Testis (tissue), 3 donors: ENCODE results near the gene PLCL1. TPM values are rescaled to one million over a fixed set of nuclear protein-coding genes. Genes with fewer than 3 reads are reported as not detected.

Source experiments
- DNase-seq: peaks from one replicate; pipeline ENCODE4 v3.0.0-alpha.2; 2019
- H3K27ac ChIP-seq, 2 donors: fragments of 200-600 bp; sonication (generic); one replicate each; pipeline ENCODE4 v1.5.1; 2019
- H3K27me3 ChIP-seq: fragments of 200-600 bp; sonication (generic); one replicate; pipeline ENCODE4 v1.5.1; 2019
- H3K36me3 ChIP-seq: fragments of 200-600 bp; sonication (generic); one replicate; pipeline ENCODE4 v1.5.1; 2017; ENCODE audit warnings: low read depth; ENCODE audit errors: missing control alignments
- H3K4me1 ChIP-seq: fragments of 200-600 bp; sonication (generic); one replicate; pipeline ENCODE4 v1.5.1; 2019
- H3K4me3 ChIP-seq, 2 donors: fragments of 200-600 bp; sonication (generic); one replicate each; pipeline ENCODE4 v1.5.1; 2017 to 2019
- H3K9me3 ChIP-seq: fragments of 200-600 bp; sonication (generic); one replicate; pipeline ENCODE4 v1.5.1; 2017
- CTCF ChIP-seq, 3 experiments: fragments of 450-650 bp in 2 of 3; fragments of 200-600 bp in 1 of 3; sonication (generic) in 1 of 3; IDR thresholded peaks; one replicate each; pipeline ENCODE4 v1.5.1; 2016 to 2019; ENCODE audit warnings: antibody characterized with exemption in 3 of 3, mild to moderate bottlenecking in 2 of 3, moderate library complexity in 1 of 3
- POLR2A ChIP-seq: fragments of 450-650 bp; IDR thresholded peaks from one replicate; pipeline ENCODE4 v1.6.1; 2017; ENCODE audit warnings: antibody characterized with exemption, mild to moderate bottlenecking, moderate library complexity
- WGBS, 2 donors: methylation state at CpG; one replicate each; pipeline ENCODE4 v1.1.5; 2018; 5-methylcytosine and 5-hydroxymethylcytosine counted together
- intact Hi-C: fragments of 100-400 bp; cut with DNase I; formaldehyde crosslinking; loops from one replicate; pipeline ENCODE4 v1.15.1; 2023; ENCODE audit warnings: low total_unique reads
- polyA plus RNA-seq: library from polyadenylated mRNA; stranded (reverse); fragments of 350-450 nt; fragmentation: Illumina TruSeq; extraction: RNeasy Lipid Tissue Mini Kit (QIAGEN cat#74804); gene quantifications from one replicate; pipeline ENCODE4 v1.2.3, GENCODE V29; 2014; ENCODE audit warnings: low read depth, low replicate concordance; ENCODE audit not compliant: insufficient read depth
- total RNA-seq, 2 donors: library from RNA; depleted of rRNA; stranded (reverse); fragments of >200 nt; gene quantifications; one replicate each; pipeline ENCODE4 v1.2.3, GENCODE V29; 2016

Gene PLCL1
- total and polyA plus RNA-seq, 3 donors from 2014 or later, result 2.1 to 2.6 (median 2.4) TPM

DNA sequence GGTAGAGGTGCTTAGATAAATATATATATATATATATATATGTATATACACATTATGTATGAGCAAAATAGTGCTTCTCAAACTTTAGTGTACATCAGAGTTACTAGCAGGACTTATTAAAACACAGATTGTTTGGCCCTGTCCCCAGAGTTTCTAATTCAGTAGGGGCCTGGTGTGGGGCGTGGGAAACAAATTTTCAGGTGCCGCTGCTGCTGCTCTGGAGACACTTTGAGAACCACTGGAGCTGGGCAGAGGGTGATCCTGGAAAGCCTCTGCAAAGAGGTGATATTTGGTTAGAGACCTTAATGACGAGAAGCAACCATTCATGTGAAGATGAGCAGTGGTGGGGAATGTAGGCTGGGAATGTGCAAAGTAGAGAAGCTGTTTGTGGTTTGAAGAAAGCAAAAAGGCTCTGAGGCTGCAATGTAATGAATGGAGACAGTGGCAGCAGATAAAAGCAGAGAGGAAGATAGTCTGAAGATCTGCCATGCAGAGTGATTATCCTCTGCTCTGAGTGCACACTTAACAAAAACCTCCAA is 142.9 kb downstream of the PLCL1 start:
- 83 to 87% methylated on average over 3 of the region's 3 CpGs for WGBS, 2 donors

DNA sequence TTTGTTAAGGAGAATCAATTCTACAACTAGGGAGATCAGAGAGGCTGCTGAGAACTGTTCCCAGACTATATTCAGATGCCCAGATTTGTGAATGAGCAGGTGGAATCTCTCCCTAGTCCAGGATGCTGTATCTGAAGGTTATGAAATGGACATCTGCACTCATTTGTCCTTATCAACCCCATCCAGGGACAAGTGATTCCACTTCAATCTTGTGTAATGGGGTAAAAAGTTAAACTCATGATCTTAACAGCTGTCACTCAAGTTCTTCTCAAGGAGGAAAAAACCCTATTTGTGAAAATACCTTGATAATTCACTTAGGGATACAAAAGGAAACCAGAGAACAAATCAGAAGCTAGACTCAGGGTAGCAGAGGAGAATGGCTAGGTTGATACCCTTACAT is 144.8 kb downstream of the PLCL1 start:
- Histone ChIP-seq H3K4me1 (no peaks in the 10 kb centered on the region), H3K36me3 (no peaks in the 10 kb centered on the region), H3K27ac (no peak overlapping the region), H3K27me3 (no peaks in the 10 kb centered on the region), H3K9me3 (no peaks in the 10 kb centered on the region), H3K4me3 (no peak overlapping the region)
- intact Hi-C loops, result no loop called here
- no peak for TF ChIP-seq POLR2A
- TF ChIP-seq CTCF (IDR thresholded peaks at IDR 0.05), result no peak
- DNase-seq, result no peak

More for the DNA sequence above, 142.9 kb downstream of the PLCL1 start:
- H3K27me3 ChIP-seq, result no peaks in the 10 kb centered on the region
- H3K27ac ChIP-seq, result no peak overlapping the region
- TF ChIP-seq CTCF (IDR thresholded peaks at IDR 0.05), result no peak
- TF ChIP-seq POLR2A, result no peak
- intact Hi-C loops, result no loop called here
- H3K36me3 ChIP-seq, result no peaks in the 10 kb centered on the region
- no peaks in the 10 kb centered on the region for H3K4me1 ChIP-seq
- DNase-seq, result no peak
- H3K9me3 ChIP-seq, result no peaks in the 10 kb centered on the region
- H3K4me3 ChIP-seq, result no peak overlapping the region

DNA sequence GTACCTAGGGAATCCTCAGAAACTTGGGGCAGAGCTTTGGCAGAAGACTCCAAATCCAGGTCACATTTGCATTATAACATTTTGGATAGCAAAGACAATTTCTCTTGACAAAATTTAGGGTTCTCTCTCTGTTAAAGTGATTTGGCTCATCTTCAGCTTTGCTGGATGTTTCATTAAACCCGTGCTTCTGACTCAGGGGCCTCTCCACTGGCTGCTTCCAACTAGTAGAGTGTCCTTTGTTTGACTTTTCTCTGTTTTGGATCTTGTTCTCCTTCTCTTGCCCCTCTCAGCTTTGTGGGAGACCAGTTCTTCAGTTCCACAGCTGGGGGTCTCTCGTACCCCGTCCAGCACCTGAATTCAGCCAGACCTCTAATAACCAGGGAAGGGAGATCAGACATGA is 145.6 kb downstream of the PLCL1 start:
- Histone ChIP-seq H3K9me3 (no peaks in the 10 kb centered on the region), H3K4me3 (no peak overlapping the region), H3K4me1 (no peaks in the 10 kb centered on the region), H3K27me3 (no peaks in the 10 kb centered on the region), H3K27ac (no peak overlapping the region), H3K36me3 (no peaks in the 10 kb centered on the region)
- no peak for DNase-seq
- intact Hi-C loops, result no loop called here
- 92 to 93% methylated on average over 3 of the region's 3 CpGs for WGBS, 2 donors
- TF ChIP-seq CTCF (IDR thresholded peaks at IDR 0.05), result no peak

DNA sequence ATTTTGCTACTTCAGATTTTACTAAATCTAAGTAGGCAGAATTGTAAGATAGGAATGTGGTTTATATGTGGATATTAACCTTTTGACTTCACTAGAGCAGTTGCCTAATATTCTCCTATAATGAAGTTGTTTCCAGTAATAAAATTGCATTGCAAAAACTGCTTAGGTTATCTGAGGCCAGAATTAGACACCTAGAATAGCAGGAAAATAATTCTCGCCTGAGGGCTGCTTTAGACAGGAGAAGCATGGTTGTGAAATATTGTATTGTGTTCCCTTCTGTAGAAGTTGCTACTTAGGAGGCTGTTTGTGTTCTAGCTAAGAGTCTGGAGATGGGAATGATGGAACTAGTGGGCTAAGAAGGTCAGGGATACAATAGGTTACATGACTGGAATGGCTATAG is 146.3 kb downstream of the PLCL1 start:
- H3K27me3 ChIP-seq, result no peaks in the 10 kb centered on the region
- H3K36me3 ChIP-seq, result no peaks in the 10 kb centered on the region
- WGBS, 2 donors, result 80 to 88% methylated on average over 1 of the region's 1 CpG
- H3K9me3 ChIP-seq, result no peaks in the 10 kb centered on the region
- no peak overlapping the region for H3K4me3 ChIP-seq
- intact Hi-C loops, result no loop called here
- DNase-seq, result no peak
- H3K4me1 ChIP-seq, result no peaks in the 10 kb centered on the region
- TF ChIP-seq CTCF (IDR thresholded peaks at IDR 0.05) (no peak), POLR2A (no peak)
- H3K27ac ChIP-seq, result no peak overlapping the region

DNA sequence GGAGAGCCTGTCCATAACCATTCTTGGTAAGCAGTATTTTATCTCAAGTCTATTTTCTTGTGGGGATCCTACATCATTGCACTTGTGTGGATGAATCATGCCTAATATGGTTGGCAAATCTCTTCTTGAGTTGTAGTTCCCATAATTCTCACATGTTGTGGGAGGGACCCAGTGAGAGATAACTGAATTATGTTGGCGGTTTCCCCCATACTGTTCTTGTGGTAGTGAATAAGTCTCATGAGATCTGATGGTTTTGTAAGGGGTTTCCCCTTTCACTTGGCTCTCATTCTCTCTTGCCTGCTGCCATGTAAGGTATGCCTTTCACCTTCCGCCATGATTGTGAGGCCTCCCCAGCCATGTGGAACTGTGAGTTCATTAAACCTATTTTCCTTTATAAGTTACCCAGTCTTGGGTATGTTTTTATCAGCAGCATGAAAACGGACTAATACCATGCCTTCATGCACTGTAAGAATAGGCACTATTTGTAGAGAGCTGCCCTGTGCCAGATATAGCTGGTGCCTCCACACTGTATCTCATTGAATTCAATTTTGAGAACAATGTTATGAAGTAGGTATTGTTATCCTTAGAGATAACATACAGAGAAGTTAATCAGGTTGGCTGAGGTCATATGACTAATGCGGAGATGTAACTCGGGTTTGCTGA is 148.3 kb downstream of the PLCL1 start:
- 88 to 95% methylated on average over 5 of the region's 5 CpGs for WGBS, 2 donors
- Histone ChIP-seq H3K4me1 (no peaks in the 10 kb centered on the region), H3K27me3 (no peaks in the 10 kb centered on the region), H3K9me3 (no peaks in the 10 kb centered on the region), H3K27ac (no peak overlapping the region), H3K4me3 (no peak overlapping the region), H3K36me3 (no peaks in the 10 kb centered on the region)
- no peak for DNase-seq
- TF ChIP-seq CTCF (IDR thresholded peaks at IDR 0.05) (no peak), POLR2A (no peak)
- intact Hi-C loops, result no loop called here
